ENCODE measurements around the gene TMEM59.

DNA sequence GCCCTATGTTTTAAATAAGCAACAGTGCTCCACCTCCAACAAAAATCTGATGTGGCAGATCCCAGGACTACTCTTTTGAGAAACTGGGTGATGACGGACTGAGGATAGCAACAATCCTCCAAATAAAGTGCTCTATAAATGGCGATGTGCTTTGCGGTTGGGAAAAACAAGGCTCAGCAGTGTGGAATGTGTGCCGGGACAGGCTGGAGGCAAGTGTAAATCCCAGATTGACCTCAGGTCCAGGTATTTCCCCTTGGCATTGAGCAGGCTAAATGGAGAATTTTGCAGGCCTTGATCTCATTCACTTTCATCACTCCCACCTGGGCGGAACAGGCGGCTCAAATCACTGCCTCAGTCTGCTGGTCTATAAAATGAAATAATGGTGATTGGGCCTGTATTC lies 71.8 kb downstream of the TMEM59 start:
- TF ChIP-seq POLR2A (IDR thresholded peaks at IDR 0.05): no peak
- TF ChIP-seq, protein P1, sequence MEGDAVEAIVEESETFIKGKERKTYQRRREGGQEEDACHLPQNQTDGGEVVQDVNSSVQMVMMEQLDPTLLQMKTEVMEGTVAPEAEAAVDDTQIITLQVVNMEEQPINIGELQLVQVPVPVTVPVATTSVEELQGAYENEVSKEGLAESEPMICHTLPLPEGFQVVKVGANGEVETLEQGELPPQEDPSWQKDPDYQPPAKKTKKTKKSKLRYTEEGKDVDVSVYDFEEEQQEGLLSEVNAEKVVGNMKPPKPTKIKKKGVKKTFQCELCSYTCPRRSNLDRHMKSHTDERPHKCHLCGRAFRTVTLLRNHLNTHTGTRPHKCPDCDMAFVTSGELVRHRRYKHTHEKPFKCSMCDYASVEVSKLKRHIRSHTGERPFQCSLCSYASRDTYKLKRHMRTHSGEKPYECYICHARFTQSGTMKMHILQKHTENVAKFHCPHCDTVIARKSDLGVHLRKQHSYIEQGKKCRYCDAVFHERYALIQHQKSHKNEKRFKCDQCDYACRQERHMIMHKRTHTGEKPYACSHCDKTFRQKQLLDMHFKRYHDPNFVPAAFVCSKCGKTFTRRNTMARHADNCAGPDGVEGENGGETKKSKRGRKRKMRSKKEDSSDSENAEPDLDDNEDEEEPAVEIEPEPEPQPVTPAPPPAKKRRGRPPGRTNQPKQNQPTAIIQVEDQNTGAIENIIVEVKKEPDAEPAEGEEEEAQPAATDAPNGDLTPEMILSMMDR (IDR thresholded peaks at IDR 0.05): no peak

Measured in thyroid gland (tissue), 4 donors.